SKM-1 (cell line): ENCODE measurements around the gene SPSB4.
"Not testable (repeated sequence)": the region's sequence is repeated elsewhere in the genome, so short reads cannot be mapped to it uniquely, and the experiment has no call there.

Experiments used
- DNase-seq: peaks from one replicate; lab custom pipeline; 2025; ENCODE audit not compliant: unreplicated experiment; lab: John Stamatoyannopoulos, UW

The SPSB4 gene

DNA sequence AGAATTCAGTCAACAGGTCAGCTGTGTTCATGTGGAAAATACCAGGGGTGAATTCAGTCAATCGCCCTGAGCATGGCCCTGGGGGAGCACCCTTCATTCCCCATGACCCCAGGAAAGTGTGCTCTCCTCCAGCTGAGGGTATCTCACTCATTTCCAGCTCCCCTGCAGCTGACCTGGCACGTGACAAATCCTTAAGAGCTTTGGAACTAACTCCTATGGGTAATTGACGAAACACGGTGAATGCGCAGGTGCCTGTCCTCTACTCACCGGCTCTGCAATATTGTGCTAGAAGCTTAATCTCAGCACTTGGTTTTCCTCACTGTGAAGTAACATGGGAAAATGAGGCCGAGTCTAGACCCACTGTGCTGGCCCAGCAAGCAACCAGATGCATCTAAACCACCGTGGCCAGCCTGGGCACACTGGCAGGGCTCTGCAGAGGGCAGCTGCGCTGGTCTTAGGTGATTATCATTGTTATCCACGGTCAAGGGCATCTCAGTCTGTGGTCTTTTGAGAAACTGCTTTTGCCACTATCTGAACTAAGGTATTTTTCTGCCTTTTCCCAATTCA lies 63.1 kb downstream of the SPSB4 start:
- DNase-seq: no peak

GRCh38 chr3:141114816-141115460 lies 63.8 kb downstream of the SPSB4 start:
- DNase-seq: no peak

DNA sequence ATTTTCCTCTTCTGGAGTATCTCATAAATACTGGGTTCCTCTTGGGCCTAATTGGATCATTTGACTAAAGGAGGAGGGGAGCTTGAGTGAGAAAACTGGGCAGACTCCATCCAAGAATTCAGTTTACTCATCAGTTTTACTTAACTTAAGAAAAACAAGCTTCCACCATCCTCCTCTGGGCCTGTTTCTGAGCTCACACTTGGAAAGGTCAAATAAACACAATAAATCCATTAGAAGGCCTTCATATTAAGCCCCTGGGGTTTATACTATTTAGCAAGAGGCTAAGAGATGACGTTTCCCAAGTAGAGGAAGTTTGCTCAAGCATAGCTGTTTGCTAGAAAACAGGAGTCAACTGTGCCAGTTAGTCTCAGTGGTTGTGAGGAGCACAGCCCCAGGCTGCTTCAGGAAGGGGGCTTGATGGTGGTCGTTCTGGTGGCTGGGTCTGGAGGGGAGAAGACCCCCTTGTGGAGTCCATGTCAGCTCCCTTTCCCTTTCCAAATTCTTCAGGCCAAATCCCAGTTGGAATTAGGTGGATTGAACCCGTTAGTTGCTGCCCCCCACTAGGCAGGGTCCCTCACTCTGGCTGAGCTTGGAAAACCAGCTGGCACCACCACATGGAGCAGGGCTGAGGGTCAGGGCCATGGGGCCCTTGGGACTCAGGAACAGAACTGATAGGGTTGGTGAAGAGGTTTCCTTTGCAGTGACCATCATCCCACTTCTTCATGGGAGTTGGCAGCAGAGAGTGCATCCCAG lies 64.8 kb downstream of the SPSB4 start:
- no peak for DNase-seq

DNA sequence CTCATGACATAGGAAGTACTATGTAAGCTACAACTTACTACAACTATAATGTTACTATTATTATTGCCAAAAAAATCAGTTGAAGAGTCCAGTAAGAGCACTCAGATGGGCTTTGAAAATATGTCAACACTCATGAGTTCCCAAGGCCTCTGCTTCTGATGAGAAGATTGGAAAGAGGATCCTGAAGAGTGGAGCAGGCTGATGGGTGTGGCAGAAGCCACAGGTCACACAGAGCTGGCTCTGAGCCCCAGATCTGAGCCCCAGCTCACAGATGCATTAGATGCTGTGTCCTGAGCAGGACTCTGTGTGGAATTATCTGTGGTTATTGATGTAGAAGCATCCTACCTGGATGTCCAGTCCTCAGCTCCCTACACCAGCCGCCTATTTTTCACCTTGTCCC lies 65.6 kb downstream of the SPSB4 start:
- DNase-seq: no peak

GRCh38 chr3:141117982-141118381 lies 66.8 kb downstream of the SPSB4 start:
- not testable (repeated sequence) for DNase-seq

DNA sequence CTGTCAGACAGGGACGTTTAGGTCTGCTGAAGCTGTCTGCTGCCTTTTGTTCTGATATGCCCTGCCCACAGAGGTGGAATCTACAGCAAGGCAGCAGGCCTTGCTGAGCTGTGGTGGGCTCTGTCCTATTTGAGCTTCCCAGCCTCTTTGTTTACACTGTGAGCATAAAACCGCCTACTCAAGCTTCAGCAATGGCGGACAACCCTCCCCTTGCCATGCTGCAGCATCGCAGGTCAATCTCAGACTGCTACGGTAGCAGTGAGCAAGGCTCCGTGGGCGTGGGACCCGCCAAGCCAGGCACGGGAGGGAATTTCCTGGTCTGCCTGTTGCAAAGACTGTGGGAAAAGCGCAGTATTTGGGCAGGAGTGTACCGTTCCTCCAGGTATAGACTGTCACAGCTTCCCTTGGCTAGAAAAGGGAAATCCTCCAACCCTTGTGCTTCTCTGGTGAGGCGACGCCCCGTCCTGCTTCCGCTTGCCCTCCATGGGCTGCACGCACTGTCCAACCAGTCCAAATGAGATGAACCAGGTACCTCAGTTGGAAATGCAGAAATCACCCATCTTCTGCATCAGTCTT lies 71.4 kb downstream of the SPSB4 start:
- DNase-seq: no peak

DNA sequence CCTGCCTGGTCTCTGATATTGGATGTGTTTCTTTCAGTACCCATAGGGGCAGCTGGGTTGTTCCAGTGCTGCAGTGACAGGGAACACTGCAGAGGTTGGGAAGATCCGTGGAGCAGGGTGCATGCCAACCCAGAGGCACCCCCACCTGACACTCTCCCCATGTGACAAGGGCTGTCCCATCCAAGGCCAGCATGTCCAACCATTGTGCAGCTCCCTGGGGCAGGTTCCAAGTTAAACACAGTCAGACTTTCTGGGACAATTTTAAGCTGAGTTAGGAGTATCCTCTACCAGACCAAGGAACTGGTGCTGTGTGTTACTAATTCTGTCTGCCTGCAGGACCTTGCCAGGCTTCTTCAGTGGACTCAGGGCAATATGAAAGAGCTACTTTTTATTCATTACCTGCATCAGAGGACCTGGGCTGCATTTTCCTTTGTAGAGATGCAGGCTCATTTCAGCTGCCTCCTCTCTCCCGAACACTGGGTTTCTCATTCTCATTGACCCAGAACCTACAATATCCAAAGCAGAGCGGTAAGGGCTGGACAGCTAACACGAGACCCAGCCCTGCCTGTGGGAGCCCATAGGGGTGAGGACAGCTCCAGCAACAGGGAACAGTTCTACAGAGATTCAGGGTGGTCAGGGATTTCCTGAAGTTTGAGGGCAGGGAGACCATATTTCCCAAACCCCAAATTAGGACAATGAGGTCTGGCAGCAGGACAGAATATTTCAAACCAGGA lies 72.7 kb downstream of the SPSB4 start:
- no peak for DNase-seq

DNA sequence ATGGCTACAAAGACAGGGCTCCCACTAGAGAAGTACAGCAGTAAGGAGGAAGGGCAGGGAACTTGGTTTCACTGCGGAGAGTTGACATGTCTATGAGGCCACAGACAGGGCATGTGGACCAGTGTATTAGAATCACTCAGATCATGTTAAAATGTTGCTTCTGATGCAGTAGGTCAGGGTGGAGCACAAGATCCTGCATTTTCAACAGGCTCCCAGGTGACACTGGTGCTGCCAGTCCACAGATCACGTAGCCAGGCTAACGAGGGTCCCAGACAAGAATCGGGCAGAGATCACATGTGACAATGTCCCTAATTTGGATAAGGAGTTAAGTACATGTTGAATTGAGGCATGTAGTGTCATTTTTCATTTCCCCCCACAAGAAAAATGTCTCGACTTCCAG lies 73.6 kb downstream of the SPSB4 start:
- DNase-seq: no peak

- no peak for DNase-seq
Measured at GRCh38 chr3:141125351-141125750, 74.2 kb downstream of the SPSB4 start.

- no peak for DNase-seq
Measured at GRCh38 chr3:141126661-141127343, 75.7 kb downstream of the SPSB4 start.

- no peak for DNase-seq
Measured at GRCh38 chr3:141127344-141128125, 76.4 kb downstream of the SPSB4 start.

GRCh38 chr3:141128126-141128777 lies 77.1 kb downstream of the SPSB4 start:
- DNase-seq: no peak

DNA sequence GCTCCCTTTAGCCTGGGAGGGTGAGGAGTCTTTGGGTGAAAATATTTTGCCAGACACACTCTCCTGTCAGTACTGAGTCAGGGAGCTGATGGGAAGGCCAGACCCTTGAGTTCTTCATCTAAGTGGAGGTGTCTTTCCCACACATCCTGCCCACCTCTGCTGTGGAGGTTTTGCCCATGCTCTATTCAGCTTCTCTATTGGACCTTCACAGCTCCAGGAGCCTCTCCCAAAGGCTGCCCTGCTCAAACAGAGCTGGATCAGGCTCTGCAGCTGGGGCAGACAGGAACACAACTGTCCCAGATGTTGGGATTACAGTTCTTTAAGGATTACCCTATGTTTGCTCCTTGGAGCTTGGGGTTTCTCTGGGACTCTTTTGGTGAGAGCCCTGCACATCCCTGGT lies 77.9 kb downstream of the SPSB4 start:
- no peak for DNase-seq

DNA sequence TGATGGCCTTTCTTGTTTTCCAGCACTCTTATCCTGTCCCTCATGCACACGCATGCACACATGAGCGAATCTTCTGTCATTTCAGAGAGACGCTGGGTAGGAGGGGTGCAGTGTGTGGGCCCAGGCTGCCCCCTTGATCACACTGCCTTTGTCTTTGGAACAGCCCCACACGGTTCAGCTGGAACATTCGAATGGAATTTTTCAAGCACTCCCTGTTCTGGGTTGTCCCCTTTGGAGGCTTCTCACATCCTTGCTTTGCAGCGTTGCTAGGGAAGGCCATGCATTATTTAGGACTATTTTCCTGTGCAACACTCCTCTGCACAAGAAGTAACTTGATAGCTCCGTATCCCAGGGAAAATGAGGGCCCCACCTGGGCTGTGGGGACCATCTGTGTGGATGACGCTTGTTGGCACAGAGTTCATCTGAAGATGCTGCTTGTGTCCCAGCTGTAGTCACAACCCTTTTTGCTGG lies 78.4 kb downstream of the SPSB4 start:
- no peak for DNase-seq

GRCh38 chr3:141143517-141143916 lies 92.4 kb downstream of the SPSB4 start:
- DNase-seq: no peak

GRCh38 chr3:141146979-141147470 lies 95.9 kb downstream of the SPSB4 start:
- no peak for DNase-seq

GRCh38 chr3:141147657-141148056 lies 96.5 kb downstream of the SPSB4 start:
- DNase-seq: no peak

DNA sequence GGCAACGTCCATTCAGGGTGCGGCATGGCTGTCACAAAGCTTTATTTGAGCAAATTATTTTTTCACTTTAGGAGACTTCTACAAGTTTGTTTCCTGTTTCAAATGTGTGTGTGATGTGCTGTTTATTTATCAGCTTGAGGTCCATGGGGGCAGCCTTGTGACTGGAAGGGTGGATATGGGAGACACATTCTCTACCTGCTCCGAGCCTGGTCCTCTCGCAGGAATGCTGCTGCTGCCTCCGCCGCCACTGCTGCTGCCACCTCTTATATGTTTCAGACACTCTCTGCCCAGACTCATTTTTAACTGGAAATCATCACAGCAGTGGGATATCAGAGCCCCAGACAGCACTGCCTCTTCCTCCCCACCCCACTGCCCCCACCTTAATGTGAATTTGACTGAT lies 97.0 kb downstream of the SPSB4 start:
- DNase-seq: no peak

DNA sequence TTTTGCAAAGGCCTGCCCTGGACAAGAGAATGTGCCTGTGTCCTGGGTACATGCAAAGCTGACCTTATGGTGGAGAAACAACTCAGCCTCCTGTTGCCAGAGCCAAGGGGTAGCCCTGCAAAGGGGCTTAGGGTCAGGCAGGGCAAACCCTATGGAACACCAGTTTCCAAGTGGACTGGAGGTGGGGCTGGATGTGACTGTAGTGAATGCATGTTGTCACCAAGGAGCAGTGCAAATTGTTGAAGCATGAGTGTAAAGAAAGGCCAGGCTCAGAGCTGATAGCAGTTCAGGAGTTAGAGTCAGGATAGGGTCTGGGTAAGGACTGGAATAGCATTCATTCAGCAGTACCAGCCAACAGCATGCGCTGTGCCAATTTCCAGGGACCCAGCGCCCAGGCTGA lies 97.6 kb downstream of the SPSB4 start:
- DNase-seq: no peak
